GM18909 (cell line): Measurements from ENCODE around the gene RGS4.

Experiments used
- ATAC-seq: cut with Tn5 transposase; IDR thresholded peaks from one replicate; pipeline ENCODE4 v1.9.1; 2021; ENCODE audit warnings: mild to moderate bottlenecking; ENCODE audit not compliant: unreplicated experiment, poor library complexity

The RGS4 gene

DNA sequence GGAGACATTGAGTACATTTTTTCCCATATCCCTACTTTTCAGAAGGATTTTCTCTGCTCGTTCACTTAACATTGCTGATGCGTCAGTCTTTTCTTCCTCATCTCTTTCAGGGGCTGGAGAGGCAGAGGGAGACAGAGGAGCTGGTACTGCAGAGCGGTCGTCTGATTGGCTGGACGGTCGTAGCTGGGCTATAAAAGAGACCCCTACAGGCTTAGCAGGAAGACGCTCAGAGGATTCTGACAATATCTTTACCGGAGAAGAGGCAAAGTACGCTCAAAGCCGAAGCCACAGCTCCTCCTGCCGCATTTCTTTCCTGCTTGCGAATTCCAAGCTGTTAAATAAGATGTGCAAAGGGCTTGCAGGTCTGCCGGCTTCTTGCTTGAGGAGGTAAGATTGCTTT lies at the start of gene RGS4:
Gene RGS4 (plus strand): TSS at position 220 of the 400 bp plus-strand sequence. CDS start 124 bp downstream, at position 344.
- ATAC-seq: no peak

DNA sequence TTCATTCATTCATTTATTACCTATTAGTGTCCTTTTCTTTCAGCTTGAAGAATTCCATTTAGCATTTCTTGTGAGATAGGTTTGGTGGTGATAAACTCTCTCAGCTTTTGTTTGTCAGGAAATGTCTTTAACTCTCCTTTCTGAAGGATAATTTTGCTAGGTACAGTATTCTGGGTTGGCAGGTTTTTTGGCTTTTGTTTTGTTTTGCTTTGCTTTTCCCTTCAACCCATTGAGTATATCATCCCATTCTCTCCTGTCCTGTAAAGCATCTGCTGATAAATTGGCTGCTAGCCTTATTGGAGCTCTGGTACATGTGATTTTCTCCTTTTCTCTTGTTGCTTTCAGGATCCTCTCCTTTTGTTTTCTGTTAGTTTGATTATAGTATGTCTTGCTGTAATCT lies 47.0 kb upstream of the RGS4 start:
- ATAC-seq: no peak

- ATAC-seq: no peak
Measured at GRCh38 chr1:163027610-163028009, 41.6 kb upstream of the RGS4 start.

- ATAC-seq: no peak
Measured at GRCh38 chr1:163029901-163030300, 39.3 kb upstream of the RGS4 start.

DNA sequence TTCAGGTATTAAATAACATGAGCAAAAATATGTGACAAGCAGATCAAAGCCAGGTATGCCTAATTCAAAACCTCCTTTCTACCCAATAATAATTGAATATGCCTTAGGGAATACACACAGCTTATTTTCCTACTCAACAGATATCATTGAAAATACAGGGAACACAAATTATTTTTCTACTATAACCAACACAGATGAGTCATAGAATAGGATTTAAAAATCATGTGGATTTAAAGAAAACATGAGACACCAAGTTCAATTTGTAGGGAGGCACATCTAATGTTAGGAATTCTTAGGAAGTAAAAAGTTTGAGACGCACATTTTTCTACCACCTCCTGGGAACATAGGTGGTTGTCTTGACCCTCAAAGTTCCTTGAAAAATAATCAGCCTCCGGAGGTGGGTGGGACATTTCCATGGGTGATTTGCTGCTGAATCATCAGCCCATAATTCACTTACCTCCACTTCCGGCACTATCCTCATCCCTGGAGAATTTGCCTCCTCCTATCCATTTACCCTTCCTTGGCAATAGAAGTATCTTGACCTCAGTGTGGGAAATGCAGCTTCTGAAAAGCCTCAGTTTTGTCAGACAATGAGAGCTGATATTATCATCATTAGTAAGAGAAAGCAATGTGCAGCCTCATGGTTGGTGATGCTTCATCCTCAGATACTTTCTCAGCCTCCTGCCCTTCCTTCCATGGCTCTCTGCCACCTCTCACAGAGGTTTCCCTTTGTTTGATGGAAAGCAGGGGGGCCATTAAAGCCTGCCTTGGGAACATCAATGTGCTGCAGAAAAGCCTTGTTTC lies 33.5 kb upstream of the RGS4 start:
- no peak for ATAC-seq

DNA sequence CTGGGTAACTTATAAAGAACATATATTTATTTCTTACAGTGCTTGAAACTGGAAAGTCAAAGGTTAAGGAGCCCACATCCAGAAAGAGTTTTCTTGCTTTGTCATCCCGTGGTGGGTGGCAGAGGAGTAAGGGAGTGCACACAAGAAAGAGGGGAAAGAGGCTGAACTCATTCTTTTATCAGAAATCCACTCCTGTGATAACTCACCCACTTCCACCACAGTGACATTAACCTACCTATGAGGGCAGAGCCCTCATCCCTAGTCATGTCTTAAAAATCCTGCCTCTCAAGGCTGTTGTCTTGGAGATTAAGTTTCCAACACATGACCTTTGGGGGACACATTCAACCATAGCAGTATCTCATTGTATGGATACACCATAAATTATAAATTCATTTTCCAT lies 32.5 kb upstream of the RGS4 start:
- no peak for ATAC-seq

DNA sequence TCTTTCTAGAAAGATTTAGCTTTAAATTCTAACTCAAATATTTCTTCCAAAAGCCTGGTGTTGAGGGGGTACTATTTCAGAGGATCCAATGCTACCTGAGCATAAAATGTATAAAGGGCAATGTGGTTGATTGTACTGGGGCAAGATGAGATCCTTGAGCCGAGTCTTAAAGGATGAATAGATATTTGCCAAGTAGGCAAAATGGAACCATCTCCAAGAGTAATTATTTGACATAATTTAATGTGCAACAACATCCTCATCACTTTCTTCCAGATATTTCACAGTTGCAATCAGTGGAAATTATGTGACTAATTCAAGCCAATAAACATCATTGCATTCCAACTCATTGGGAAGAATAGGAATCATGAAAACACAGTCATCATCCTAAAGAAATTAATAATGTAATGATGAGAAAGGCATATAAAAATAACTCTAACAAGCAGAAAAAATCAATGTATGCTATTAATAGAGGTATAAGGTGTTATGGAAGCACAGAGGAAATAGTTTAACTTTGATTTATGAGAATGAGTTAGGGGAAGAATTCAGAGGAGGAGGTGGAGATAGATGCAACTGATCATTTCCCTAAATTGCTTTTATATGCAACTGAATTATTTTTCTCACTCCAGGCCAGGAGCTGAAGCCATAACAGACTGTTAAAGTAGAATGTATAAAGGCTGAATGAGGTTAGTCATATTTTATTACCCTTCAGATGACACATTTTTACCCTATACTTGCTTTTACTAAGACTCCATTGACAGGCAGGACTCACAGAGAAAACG lies 30.0 kb upstream of the RGS4 start:
- no peak for ATAC-seq

GRCh38 chr1:163039707-163040093 lies 29.5 kb upstream of the RGS4 start:
- no peak for ATAC-seq

GRCh38 chr1:163046071-163046470 lies 23.1 kb upstream of the RGS4 start:
- no peak for ATAC-seq

DNA sequence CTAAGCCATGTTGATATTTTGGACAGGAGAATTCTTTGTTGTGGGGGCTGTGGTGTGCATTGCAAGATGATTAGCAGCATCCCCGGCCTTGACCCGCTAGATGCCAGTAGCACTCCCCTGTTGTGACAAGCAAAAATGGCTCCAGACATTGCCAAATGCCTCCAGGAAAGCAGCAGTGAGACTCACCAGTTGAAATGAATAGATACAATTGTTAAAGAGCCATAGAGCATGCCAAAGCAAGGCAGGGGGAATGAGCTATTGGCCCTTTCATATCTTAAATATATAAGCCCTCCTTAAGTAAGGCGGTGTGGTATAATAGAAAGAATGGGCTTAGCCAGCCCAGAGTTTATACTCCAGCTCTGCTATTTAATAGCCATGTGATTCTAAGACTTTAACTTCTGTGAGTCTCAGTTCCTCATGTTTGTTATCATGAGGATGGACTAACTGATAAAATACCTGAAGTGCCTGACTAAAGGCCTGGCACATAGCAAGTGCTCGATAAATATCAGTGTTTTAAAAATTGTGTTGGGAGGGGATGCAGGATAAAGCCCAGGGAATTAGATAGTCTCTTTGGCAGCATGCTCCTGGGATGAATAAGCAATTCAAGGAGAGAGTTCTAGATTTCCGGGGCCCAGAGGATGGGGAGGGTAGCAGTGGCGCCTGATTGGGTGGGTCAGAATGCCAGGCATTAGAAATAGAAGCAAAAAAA lies 21.1 kb upstream of the RGS4 start:
- ATAC-seq: no peak

DNA sequence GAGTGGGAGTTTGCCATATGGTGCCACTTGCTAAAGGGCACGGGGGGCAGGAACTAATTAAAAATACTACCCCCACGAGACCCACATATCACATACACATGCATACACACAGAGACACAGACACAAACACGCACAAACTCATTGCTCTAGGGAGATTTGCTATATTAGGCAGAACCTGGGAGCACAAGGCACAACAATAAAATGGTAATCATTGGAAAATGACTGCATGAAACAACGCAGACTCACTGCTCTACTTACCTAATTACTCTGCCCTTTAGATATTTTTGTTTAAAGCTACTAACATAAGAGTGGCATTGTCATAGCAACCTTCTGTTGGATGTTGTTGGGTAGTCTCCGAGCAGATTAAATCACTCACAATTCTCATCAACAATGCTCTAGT lies 20.3 kb upstream of the RGS4 start:
- ATAC-seq: no peak

DNA sequence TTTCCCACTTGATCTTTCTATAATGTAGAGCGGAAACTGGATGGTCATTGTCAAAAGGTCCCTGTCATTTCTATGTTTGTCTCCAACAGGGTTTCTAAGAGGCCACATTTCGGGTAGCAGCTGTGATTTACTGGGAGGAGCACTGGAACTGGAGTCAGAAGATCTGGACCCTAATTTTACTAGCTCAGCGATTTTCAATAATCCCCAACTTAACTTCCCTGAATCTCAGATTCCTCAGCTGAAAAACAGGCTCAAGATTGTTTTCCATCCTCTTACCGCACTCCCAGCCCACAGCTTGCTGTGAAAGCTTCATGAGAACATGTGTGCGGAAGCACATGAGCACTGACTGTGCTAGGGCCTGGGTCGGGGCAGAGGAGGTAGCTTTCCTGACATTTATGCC lies 19.9 kb upstream of the RGS4 start:
- no peak for ATAC-seq

- no peak for ATAC-seq
Measured at GRCh38 chr1:163050496-163050895, 18.7 kb upstream of the RGS4 start.

DNA sequence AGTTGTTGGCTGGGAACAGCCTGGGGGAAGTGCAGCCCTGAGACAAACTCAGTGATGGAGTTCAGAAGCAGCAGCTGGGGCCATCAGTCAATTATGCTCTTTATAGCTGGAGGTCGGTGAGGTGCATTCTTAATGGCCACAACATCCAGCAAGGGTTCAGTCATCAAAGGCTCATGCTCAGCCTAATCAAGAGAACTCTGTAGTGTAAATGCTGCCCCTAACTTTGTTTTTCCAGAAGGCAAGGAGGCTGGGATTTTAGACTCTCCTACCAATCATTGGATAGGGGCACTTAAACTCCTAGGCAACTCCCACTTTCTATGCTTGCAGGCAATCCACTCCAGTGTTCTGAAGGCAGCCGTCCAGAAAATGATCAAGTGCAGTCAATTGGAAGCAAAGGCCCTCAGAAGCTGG lies 15.0 kb upstream of the RGS4 start:
- no peak for ATAC-seq

DNA sequence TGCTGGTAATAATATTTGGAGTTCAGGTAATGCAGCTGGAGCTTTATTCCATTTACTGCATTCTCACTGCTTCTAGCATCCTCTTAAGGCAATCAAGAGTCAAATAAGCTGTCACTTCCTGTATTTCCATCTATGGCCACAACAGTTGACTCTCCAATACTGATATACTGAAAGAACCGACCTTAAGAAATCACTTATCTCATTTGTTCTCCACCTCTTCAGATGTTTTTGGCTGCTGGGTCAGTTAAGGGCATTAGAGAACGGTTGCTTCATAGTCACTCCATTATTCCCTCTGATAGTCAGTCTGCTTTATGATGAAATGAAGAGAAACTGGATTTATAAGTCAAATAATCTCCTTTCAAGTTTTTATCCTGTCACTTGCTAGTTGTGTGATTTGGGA lies 14.2 kb upstream of the RGS4 start:
- no peak for ATAC-seq

GRCh38 chr1:163055531-163055930 lies 13.6 kb upstream of the RGS4 start:
- ATAC-seq: no peak

DNA sequence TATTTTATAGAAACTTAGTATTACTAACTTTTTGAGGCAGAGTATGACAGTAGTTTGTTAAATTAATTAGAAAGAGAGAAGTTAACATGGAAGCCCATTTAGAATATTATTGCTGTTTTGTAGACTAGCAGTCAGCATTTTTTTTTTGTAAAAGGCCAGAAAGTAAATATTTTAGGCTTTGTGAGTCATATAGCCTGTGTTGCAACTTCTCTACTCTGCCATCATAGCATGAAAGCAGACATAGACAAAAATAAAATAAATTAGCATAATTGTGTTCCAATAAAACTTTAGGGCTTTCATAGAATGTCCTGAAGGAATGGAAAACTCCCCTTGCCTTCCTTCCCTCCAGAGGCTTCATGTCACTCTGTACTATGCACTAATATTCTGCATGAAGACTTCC lies 12.3 kb upstream of the RGS4 start:
- ATAC-seq: no peak

DNA sequence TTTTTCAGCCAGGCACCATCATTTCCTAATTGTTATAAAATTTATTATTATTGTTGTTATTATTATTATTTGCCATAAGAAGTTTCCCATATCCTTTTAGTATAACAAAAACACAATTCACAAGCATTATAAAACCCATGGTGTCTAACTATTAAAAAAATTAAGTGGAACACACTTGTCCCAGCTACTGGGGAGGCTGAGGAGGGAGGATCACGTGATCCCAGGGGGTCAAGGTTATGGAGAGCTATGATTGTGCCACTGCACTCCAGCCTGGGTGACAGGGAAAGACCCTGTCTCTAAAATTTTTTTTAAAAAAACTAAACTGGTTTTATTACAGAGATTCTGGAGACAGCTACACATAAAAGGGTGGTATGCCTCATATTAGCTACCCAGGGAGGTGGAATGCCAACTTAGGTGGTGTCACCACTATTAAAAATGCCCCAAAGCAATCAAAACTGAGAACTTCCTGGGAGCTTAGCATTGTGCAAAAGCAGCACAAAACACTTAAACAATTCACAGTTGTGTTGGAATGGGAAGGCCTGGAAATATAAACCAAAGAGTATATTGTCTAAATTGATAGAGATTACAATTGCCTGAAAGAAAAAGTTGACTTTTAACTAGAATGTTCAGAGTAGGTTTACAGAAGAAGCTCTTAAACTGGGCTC lies 8.7 kb upstream of the RGS4 start:
- ATAC-seq: no peak

- no peak for ATAC-seq
Measured at GRCh38 chr1:163063143-163063542, 6.0 kb upstream of the RGS4 start.

- ATAC-seq: no peak
Measured at GRCh38 chr1:163063610-163064009, 5.6 kb upstream of the RGS4 start.

GRCh38 chr1:163066168-163066567 lies 3.0 kb upstream of the RGS4 start:
- no peak for ATAC-seq
